Measurements from ENCODE around the gene HHAT. TPM values are rescaled to one million over a fixed set of nuclear protein-coding genes. Genes with fewer than 3 reads are reported as not detected.

HHAT gene
- total RNA-seq, 4 donors from 2014 or later, result 0.31 to 0.33 (median 0.33) TPM; not detected in 1

GRCh38 chr1:210535761-210536160 is 207.1 kb downstream of the HHAT start:
- no peaks in the 10 kb centered on the region for H3K9me3 ChIP-seq
- ATAC-seq (no peak), DNase-seq (no peak)
- no peak for TF ChIP-seq POLR2A (IDR thresholded peaks at IDR 0.05)
- TF ChIP-seq CTCF (IDR thresholded peaks at IDR 0.05 in 4 of 5, conservative IDR thresholded peaks at IDR 0.05 in 1 of 5), result no peak
- intact Hi-C loops (cut with DNase I; ENCODE audit: low total_unique reads) (no loop called here), in situ Hi-C loops (cut with MboI; ENCODE audit: low sequenced_read_pairs in 4 of 4) (no loop called here)
- no peaks in the 10 kb centered on the region for H3K4me1 ChIP-seq
- no peaks in the 10 kb centered on the region for H3K36me3 ChIP-seq
- H3K27me3 ChIP-seq, result no peaks in the 10 kb centered on the region
- no peak overlapping the region for H3K4me3 ChIP-seq
- no peak overlapping the region for H3K27ac ChIP-seq

GRCh38 chr1:210536254-210536961 is 207.7 kb downstream of the HHAT start:
- Histone ChIP-seq H3K36me3 (no peaks in the 10 kb centered on the region), H3K27ac (no peak overlapping the region), H3K27me3 (no peaks in the 10 kb centered on the region), H3K4me1 (no peaks in the 10 kb centered on the region), H3K4me3 (no peak overlapping the region), H3K9me3 (no peaks in the 10 kb centered on the region)
- intact Hi-C loops (cut with DNase I; ENCODE audit: low total_unique reads) (no loop called here), in situ Hi-C loops (cut with MboI; ENCODE audit: low sequenced_read_pairs in 4 of 4) (no loop called here)
- TF ChIP-seq CTCF (IDR thresholded peaks at IDR 0.05 in 4 of 5, conservative IDR thresholded peaks at IDR 0.05 in 1 of 5), result no peak
- no peak for TF ChIP-seq POLR2A (IDR thresholded peaks at IDR 0.05)
- DNase-seq (no peak), ATAC-seq (no peak)

- no peak for TF ChIP-seq CTCF (IDR thresholded peaks at IDR 0.05 in 4 of 5, conservative IDR thresholded peaks at IDR 0.05 in 1 of 5)
- Histone ChIP-seq H3K27me3 (no peaks in the 10 kb centered on the region), H3K27ac (no peak overlapping the region), H3K4me1 (no peaks in the 10 kb centered on the region), H3K9me3 (no peaks in the 10 kb centered on the region), H3K36me3 (no peaks in the 10 kb centered on the region), H3K4me3 (no peak overlapping the region)
- intact Hi-C loops (cut with DNase I; ENCODE audit: low total_unique reads) (no loop called here), in situ Hi-C loops (cut with MboI; ENCODE audit: low sequenced_read_pairs in 4 of 4) (no loop called here)
- DNase-seq (no peak), ATAC-seq (no peak)
These were observed 211.6 kb downstream of the HHAT start for GRCh38 chr1:210540288-210540687.

- intact Hi-C loops (cut with DNase I; ENCODE audit: low total_unique reads), result no loop called here
- TF ChIP-seq POLR2A (IDR thresholded peaks at IDR 0.05) (no peak), CTCF (IDR thresholded peaks at IDR 0.05 in 4 of 5, conservative IDR thresholded peaks at IDR 0.05 in 1 of 5) (no peak)
- no peak for ATAC-seq
These were observed 213.1 kb downstream of the HHAT start for GRCh38 chr1:210541680-210542358.

More at GRCh38 chr1:210541680-210542358, 213.1 kb downstream of the HHAT start:
- H3K27me3 ChIP-seq, result no peaks in the 10 kb centered on the region
- in situ Hi-C loops (cut with MboI; ENCODE audit: low sequenced_read_pairs in 4 of 4), result no loop called here
- no peak overlapping the region for H3K27ac ChIP-seq
- H3K36me3 ChIP-seq, result no peaks in the 10 kb centered on the region
- H3K4me1 ChIP-seq, result no peaks in the 10 kb centered on the region
- no peaks in the 10 kb centered on the region for H3K9me3 ChIP-seq
- H3K4me3 ChIP-seq, result no peak overlapping the region
- DNase-seq, result no peak

Measured in gastrocnemius medialis (tissue), 4 donors.